Measurements from ENCODE around the gene UBXN10.

Gene UBXN10

DNA sequence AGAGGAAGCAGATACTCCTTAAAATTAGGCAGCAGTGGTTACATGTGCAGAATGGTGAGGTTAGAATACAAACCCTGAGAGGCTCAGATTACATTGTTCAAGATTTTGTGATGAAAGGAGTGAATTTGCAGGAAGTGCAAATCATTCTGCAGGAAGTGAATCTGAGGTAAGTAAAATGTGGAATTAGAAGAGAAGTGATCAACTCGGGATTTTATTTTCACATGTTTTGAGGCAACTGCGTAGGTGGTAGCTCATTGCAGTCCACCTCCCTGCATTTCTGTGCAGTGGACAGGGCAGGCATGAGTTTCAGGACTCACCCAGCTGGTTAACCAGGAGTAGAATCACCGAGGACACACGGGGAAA, 2.5 kb downstream of the UBXN10 start:
- TF ChIP-seq, protein P1, sequence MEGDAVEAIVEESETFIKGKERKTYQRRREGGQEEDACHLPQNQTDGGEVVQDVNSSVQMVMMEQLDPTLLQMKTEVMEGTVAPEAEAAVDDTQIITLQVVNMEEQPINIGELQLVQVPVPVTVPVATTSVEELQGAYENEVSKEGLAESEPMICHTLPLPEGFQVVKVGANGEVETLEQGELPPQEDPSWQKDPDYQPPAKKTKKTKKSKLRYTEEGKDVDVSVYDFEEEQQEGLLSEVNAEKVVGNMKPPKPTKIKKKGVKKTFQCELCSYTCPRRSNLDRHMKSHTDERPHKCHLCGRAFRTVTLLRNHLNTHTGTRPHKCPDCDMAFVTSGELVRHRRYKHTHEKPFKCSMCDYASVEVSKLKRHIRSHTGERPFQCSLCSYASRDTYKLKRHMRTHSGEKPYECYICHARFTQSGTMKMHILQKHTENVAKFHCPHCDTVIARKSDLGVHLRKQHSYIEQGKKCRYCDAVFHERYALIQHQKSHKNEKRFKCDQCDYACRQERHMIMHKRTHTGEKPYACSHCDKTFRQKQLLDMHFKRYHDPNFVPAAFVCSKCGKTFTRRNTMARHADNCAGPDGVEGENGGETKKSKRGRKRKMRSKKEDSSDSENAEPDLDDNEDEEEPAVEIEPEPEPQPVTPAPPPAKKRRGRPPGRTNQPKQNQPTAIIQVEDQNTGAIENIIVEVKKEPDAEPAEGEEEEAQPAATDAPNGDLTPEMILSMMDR (IDR thresholded peaks at IDR 0.05; ENCODE audit: low read depth, low read length), result no peak
- H3K4me3 ChIP-seq (replicated peaks in 1 of 2; ENCODE audit: low read depth in 2 of 2, low read length in 2 of 2), result no peak overlapping the region
- DNase-seq (ENCODE audit: low read depth in 2 of 2), result no peak

DNA sequence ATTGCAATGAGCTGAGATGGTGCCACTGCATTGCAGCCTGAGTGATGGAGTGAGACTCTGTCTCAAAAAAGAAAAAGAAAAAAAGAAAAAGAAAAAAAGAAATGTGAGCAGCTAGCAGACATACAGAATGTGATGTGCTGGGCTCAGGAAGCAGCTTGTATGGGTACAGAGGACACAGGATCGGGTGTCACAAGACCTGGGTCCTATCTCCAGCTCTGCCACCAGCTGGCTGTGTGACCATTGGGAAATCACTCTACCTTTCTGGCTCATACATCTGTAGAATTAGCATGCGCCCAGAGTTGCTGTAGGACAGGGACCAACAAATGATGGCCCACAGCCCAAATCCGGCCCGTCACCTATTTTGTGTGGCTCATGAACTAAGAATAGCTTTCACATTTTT, 3.8 kb downstream of the UBXN10 start:
- DNase-seq (ENCODE audit: low read depth in 2 of 2), result no peak
- H3K4me3 ChIP-seq (replicated peaks in 1 of 2; ENCODE audit: low read depth in 2 of 2, low read length in 2 of 2), result no peak overlapping the region
- TF ChIP-seq, protein P1 (IDR thresholded peaks at IDR 0.05; ENCODE audit: low read depth, low read length), result no peak

DNA sequence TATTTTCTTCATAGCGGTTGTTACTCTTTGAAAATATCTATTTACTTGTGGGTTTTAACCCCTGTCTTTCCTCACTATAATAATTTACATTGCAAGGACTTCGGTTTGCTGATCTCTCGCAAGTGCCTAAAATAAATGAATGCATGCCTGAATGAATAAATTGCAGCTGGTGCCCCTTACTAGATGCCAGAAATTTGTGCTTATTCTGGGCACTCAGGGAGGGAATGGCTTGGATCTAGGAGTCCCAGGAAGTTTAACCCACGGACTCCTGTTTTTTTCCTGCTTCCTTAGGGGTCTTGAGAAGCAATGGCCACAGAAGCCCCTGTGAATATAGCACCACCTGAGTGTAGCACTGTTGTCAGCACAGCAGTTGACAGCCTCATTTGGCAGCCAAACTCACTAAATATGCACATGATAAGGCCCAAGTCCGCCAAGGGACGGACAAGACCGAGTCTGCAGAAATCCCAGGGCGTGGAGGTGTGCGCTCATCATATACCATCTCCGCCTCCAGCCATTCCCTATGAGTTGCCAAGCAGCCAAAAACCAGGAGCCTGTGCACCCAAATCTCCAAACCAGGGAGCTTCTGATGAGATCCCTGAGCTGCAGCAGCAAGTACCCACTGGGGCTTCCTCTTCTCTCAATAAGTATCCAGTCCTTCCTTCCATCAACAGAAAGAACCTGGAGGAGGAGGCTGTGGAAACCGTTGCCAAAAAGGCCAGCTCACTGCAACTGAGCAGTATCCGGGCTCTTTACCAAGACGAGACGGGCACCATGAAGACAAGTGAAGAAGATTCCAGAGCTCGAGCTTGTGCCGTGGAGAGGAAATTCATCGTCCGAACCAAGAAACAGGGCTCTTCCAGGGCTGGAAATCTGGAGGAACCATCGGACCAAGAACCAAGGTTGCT, 4.6 kb downstream of the UBXN10 start:
- H3K4me3 ChIP-seq (replicated peaks in 1 of 2; ENCODE audit: low read depth in 2 of 2, low read length in 2 of 2), result no peak overlapping the region
- DNase-seq (ENCODE audit: low read depth in 2 of 2), result no peak
- TF ChIP-seq, protein P1 (IDR thresholded peaks at IDR 0.05; ENCODE audit: low read depth, low read length), result no peak

DNA sequence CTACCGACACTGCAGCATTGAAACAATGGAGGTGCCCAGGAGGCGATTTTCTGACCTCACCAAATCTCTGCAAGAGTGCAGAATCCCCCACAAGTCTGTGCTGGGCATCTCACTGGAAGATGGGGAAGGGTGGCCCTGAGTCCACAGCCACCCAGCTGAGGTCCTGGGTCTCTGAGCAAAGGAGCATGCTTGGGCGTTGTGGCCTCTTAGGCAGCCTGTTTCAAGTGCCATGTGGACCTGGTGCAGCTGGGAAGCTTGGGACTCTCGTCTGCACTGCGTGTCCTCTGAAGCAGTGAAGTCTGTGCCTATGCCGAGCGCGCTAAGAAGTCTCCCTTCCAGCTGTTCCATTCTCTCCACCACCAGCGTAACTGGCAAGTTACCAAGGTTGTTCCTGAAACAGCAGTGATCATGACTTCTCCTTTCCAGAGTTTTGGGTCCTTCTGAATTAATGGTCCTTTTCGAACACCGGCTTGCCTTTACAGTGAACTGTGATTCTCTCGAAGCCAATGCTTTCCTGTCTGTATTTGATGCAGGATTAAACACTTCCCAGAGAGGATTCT, 5.5 kb downstream of the UBXN10 start:
- no peak for DNase-seq (ENCODE audit: low read depth in 2 of 2)

DNA sequence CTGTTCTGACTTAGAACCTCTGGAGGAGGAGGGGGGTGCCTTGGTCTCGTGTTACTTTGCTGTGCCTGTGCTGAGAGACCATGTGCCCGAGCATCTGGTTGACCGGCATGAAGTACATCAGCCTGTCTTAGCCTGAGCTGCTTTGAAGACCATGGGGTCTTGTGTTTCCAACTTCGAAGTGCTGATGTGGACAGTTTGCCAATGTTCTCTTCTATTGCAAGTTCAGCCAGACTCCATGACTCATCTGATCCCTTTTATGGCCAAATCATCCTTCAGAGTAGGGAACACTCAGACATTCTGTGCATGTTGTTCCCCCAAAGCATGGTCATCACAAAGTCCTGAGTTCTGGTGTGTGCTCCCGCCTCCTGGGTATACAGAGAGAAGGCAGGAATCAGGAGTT, 6.5 kb downstream of the UBXN10 start:
- DNase-seq (ENCODE audit: low read depth in 2 of 2), result peak; percentile 44 to 51
- TF ChIP-seq, protein P1 (IDR thresholded peaks at IDR 0.05; ENCODE audit: low read depth, low read length), result no peak
- no peak overlapping the region for H3K4me3 ChIP-seq (replicated peaks in 1 of 2; ENCODE audit: low read depth in 2 of 2, low read length in 2 of 2)

More for the DNA sequence above, 5.5 kb downstream of the UBXN10 start:
- TF ChIP-seq, protein P1 (IDR thresholded peaks at IDR 0.05; ENCODE audit: low read depth, low read length), result no peak
- no peak overlapping the region for H3K4me3 ChIP-seq (replicated peaks in 1 of 2; ENCODE audit: low read depth in 2 of 2, low read length in 2 of 2)

DNA sequence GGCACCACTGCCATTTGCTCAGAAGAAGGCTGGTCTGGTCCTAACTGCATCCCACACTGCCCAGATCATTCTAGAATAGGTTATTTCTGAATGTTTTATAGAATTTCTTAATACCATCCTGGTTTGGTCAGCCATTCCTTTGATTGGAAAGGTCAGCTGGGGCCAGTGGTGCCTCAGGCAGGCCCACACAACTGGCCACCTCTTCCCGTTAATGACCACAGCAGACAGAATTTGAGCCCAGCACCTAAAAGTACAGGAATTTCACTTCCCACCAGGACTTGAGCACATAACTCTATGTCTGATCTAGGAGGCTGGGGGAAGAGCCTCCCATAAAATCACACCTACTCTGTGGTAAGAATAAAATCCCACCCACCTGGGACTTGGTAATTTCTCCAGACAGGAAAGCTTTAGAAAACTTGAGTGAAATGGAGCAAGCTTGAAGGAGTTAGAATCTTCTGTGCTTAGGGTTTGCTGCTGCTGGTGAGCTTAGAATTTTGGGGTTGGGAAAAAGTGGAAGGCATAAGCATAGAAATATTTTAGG, 7.0 kb downstream of the UBXN10 start:
- TF ChIP-seq, protein P1 (IDR thresholded peaks at IDR 0.05; ENCODE audit: low read depth, low read length), result no peak
- no peak overlapping the region for H3K4me3 ChIP-seq (replicated peaks in 1 of 2; ENCODE audit: low read depth in 2 of 2, low read length in 2 of 2)
- DNase-seq (ENCODE audit: low read depth in 2 of 2), result no peak

Measured in cardiac fibroblast (primary cell).